Measurements from ENCODE around the gene DGKI. TPM values are rescaled to one million over a fixed set of nuclear protein-coding genes. Genes with fewer than 3 reads are reported as not detected.

The DGKI gene
- total and polyA plus RNA-seq, 11 donors, result 0.36 to 4.6 (median 1.0) TPM

DNA sequence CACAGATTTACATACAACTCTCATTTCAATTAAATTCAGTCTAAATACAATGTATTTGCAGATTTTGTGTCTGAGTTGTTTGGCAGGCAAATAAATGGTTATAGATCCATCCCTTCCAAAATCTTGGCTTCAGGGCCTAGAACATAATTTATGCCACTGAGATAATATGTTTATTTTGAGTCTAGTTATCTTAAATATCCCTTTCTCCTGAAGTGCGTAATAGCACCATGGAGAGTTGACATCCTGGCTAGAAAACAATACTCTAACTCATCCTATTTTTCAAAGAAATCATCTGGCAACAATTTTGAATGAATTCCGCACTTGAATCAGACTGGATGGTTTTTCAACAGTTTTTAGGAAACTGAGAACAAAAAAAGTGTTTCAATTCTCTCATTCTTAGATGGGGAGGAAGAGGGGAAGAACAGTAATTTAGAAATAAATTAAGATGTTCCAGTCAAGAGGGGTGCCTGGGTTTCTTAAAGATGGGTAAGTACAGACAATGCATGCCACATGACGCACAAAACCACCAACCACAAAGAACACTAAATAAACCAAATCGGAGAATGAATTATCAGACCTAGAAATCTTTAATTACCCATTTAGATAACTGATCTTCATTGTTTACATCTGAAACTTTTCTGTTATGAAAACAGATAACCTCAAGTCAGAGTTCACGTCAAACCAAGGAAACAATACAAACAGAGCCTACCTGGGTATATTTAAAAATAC is 274.6 kb downstream of the DGKI start:
- H3K27me3 ChIP-seq, result no peaks in the 10 kb centered on the region
- TF ChIP-seq, protein P1, sequence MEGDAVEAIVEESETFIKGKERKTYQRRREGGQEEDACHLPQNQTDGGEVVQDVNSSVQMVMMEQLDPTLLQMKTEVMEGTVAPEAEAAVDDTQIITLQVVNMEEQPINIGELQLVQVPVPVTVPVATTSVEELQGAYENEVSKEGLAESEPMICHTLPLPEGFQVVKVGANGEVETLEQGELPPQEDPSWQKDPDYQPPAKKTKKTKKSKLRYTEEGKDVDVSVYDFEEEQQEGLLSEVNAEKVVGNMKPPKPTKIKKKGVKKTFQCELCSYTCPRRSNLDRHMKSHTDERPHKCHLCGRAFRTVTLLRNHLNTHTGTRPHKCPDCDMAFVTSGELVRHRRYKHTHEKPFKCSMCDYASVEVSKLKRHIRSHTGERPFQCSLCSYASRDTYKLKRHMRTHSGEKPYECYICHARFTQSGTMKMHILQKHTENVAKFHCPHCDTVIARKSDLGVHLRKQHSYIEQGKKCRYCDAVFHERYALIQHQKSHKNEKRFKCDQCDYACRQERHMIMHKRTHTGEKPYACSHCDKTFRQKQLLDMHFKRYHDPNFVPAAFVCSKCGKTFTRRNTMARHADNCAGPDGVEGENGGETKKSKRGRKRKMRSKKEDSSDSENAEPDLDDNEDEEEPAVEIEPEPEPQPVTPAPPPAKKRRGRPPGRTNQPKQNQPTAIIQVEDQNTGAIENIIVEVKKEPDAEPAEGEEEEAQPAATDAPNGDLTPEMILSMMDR (IDR thresholded peaks at IDR 0.05), result no peak
- no peak for TF ChIP-seq POLR2A (IDR thresholded peaks at IDR 0.05)
- no peak overlapping the region for H3K27ac ChIP-seq
- ATAC-seq (no peak), DNase-seq (no peak)
- 69 to 78% (median 70%) methylated on average over 5 of the region's 5 CpGs for WGBS, 4 donors
- no peaks in the 10 kb centered on the region for H3K9me3 ChIP-seq
- H3K4me1 ChIP-seq, result peaks cover 0 to 5% (median 0%) of the 10 kb centered on the region in 12 donors
- no peak overlapping the region for H3K4me3 ChIP-seq
- H3K36me3 ChIP-seq, result no peaks in the 10 kb centered on the region
- intact Hi-C loops (cut with DNase I), result no loop called here

- WGBS, 4 donors, result 57 to 70% (median 64%) methylated on average over 11 of the region's 11 CpGs
- H3K9me3 ChIP-seq, result peaks cover 0 to 26% (median 0%) of the 10 kb centered on the region in 12 donors
- no peaks in the 10 kb centered on the region for H3K4me1 ChIP-seq
- H3K36me3 ChIP-seq, result no peaks in the 10 kb centered on the region
- H3K27ac ChIP-seq, result no peak overlapping the region
- intact Hi-C loops (cut with DNase I), result no loop called here
- DNase-seq (no peak), ATAC-seq (no peak)
- no peaks in the 10 kb centered on the region for H3K27me3 ChIP-seq
- no peak for TF ChIP-seq POLR2A (IDR thresholded peaks at IDR 0.05)
- TF ChIP-seq, protein P1 (IDR thresholded peaks at IDR 0.05), result no peak
- H3K4me3 ChIP-seq, result no peak overlapping the region
These were observed 282.1 kb downstream of the DGKI start for GRCh38 chr7:137564677-137565076.

DNA sequence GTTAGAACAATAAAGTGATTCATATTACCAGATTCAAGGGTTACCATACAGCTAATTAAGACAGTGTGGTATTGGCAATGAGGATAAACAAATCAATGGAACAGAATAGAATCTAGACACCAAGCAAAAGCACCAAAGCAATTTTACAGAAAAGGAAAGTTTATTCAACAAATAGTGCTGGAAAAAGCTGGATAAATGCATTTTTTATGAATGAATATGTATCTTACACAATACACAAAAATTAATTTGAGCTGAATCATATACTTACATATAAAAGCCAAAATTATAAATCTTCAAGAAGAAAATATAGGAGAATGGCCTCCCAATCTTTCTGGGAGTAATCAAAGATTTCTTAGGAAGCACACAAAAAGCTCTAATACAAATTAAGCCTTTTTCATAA is 282.8 kb downstream of the DGKI start:
- intact Hi-C loops (cut with DNase I), result no loop called here
- no peaks in the 10 kb centered on the region for H3K4me1 ChIP-seq
- H3K27ac ChIP-seq, result no peak overlapping the region
- H3K9me3 ChIP-seq, result peaks cover 0 to 26% (median 0%) of the 10 kb centered on the region in 12 donors
- no peak for ATAC-seq
- DNase-seq, result no peak
- TF ChIP-seq, protein P1 (IDR thresholded peaks at IDR 0.05), result no peak
- no peak for TF ChIP-seq POLR2A (IDR thresholded peaks at IDR 0.05)
- H3K27me3 ChIP-seq, result no peaks in the 10 kb centered on the region
- no peaks in the 10 kb centered on the region for H3K36me3 ChIP-seq
- no peak overlapping the region for H3K4me3 ChIP-seq

- no peak for DNase-seq
- Histone ChIP-seq H3K4me1 (no peaks in the 10 kb centered on the region), H3K36me3 (no peaks in the 10 kb centered on the region), H3K27me3 (no peaks in the 10 kb centered on the region), H3K4me3 (no peak overlapping the region), H3K27ac (no peak overlapping the region), H3K9me3 (no peaks in the 10 kb centered on the region)
- ATAC-seq, result no peak
- intact Hi-C loops (cut with DNase I), result no loop called here
- WGBS, 4 donors, result 67 to 76% (median 73%) methylated on average over 3 of the region's 3 CpGs
- no peak for TF ChIP-seq POLR2A (IDR thresholded peaks at IDR 0.05)
- TF ChIP-seq, protein P1 (IDR thresholded peaks at IDR 0.05), result no peak
These were observed 299.3 kb downstream of the DGKI start for GRCh38 chr7:137547485-137547884.
